Stimulated activated naive CD8-positive, alpha-beta T cell treated with anti-CD3 and anti-CD28 coated beads, Interleukin-15, amount 100 ng/mL, for 72 hours (primary cell): ENCODE results near the gene CABS1.

Source experiments
- ATAC-seq: fragments of 150-1000 bp; cut with Tn5 transposase; 2 replicates; pipeline ENCODE4 v1.10.0; 2021; ENCODE audit warnings: mild to moderate bottlenecking, moderate library complexity
- DNase-seq, 2 donors: peaks; one replicate each; pipeline ENCODE4 v3.0.0; 2021 to 2022
- H3K27ac Mint-ChIP-seq, 2 donors: one replicate each; pipeline ENCODE4 v1.8.0; 2022; ENCODE audit warnings: mild to moderate bottlenecking in 2 of 2, mixed read lengths in 2 of 2, moderate library complexity in 2 of 2
- H3K27me3 Mint-ChIP-seq: one replicate; pipeline ENCODE4 v1.8.0; 2022; ENCODE audit warnings: mixed read lengths
- H3K4me1 Mint-ChIP-seq: one replicate; pipeline ENCODE4 v1.8.0; 2022; ENCODE audit warnings: mild to moderate bottlenecking, mixed read lengths
- H3K4me3 Mint-ChIP-seq, 2 donors: one replicate each; pipeline ENCODE4 v1.8.0; 2022; ENCODE audit warnings: mild to moderate bottlenecking in 2 of 2, mixed read lengths in 2 of 2, moderate library complexity in 1 of 2
- H3K9me3 Mint-ChIP-seq, 2 donors: one replicate each; pipeline ENCODE4 v1.8.0; 2022; ENCODE audit warnings: mixed read lengths in 2 of 2

Gene CABS1

DNA sequence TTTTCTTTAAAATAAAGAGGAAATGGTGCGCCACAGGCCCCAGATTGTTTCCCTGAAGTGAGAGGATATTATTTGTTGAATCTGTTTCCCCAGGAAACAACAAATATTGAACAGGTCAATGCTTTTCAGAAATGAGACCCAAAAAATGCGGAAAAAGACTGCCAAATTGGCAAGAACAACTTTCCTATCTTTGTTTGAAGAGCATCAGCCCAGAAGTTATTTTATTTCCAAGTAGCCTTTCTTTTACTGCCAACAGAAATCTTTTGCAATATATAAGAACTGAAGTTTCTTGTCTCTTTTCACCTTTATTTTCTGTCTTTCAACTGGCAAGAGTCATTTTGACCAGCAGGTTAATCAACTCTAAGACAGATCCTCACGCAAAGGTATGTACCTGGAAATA, 25.7 kb downstream of the CABS1 start, which contains the start of gene SMR3A:
SMR3A (plus strand) TSS at position 301 of the 400 bp plus-strand sequence. CDS start 1,356 bp downstream, outside the sequence.
- DNase-seq (no peak), ATAC-seq (no peak)
- no peaks in the 10 kb centered on the region for H3K27me3 Mint-ChIP-seq
- H3K9me3 Mint-ChIP-seq: no peaks in the 10 kb centered on the region
- no peak within 1 kb of the TSS for H3K27ac Mint-ChIP-seq
- H3K4me3 Mint-ChIP-seq: no peak within 1 kb of the TSS
- no peaks in the 10 kb centered on the region for H3K4me1 Mint-ChIP-seq

DNA sequence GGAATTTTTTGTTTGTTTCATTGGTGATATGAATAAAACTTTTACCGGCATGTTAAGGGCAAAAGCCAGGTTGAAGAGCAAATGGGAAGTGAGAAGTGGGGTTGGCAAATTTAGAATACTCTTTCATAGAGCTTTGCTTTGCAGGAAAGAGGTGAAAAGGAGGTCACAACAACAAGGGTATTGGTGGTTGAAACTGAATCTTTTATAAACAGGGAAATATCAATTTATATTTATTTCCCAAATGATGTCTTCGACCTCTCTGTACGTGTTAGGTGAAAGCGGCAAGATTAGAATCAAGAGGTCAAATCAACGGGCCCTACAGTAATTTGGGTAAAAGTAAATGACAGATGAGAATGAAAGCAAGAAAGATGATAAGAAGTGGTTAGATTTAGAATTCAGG, 29.2 kb downstream of the CABS1 start:
- ATAC-seq (no peak), DNase-seq (no peak)
- no peaks in the 10 kb centered on the region for H3K4me1 Mint-ChIP-seq
- no peaks in the 10 kb centered on the region for H3K27me3 Mint-ChIP-seq
- H3K4me3 Mint-ChIP-seq: no peak overlapping the region
- H3K9me3 Mint-ChIP-seq: no peaks in the 10 kb centered on the region
- H3K27ac Mint-ChIP-seq: no peak overlapping the region

DNA sequence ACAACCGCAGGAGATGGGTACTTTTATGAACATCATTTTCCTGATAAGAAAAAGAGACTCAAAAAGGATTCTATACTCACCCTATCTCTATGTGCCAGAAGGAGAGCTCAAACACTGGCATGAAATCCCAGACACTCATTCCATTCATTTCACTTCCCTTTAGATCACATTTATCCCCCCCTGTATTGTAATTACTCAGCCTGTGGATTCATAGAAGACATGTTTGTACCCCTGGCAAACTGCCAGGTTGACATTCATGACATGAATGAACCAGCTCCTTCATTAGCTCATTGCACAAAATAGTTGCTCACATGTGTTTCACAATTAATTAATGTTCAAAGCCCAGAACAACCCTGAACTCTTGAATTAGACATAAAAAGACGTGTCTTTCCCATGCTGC, 30.7 kb downstream of the CABS1 start:
- Mint-ChIP-seq H3K27me3 (no peaks in the 10 kb centered on the region), H3K27ac (no peak overlapping the region), H3K4me1 (no peaks in the 10 kb centered on the region), H3K4me3 (no peak overlapping the region), H3K9me3 (no peaks in the 10 kb centered on the region)
- DNase-seq: no peak
- no peak for ATAC-seq

DNA sequence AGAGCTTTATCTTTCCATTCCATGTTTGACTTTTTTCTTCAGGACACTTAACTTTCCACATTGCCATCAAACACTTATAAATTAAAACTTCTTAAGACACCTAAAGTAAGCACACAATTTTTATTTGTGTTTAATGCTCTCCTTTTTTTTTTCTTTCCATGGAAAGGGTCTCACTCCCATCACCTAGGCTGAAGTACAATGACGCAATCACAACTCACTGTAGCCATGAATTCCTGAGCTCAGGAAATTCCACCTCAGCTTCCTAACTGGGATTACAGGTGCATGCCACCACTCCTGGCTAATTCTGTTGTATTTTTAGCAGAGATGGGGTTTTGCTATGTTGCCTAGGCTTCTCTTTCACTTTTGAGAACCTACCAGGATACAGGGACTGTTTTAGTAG, 33.0 kb downstream of the CABS1 start:
- Mint-ChIP-seq H3K27me3 (no peaks in the 10 kb centered on the region), H3K9me3 (no peaks in the 10 kb centered on the region), H3K27ac (no peak overlapping the region), H3K4me1 (no peaks in the 10 kb centered on the region), H3K4me3 (no peak overlapping the region)
- ATAC-seq (no peak), DNase-seq (no peak)

DNA sequence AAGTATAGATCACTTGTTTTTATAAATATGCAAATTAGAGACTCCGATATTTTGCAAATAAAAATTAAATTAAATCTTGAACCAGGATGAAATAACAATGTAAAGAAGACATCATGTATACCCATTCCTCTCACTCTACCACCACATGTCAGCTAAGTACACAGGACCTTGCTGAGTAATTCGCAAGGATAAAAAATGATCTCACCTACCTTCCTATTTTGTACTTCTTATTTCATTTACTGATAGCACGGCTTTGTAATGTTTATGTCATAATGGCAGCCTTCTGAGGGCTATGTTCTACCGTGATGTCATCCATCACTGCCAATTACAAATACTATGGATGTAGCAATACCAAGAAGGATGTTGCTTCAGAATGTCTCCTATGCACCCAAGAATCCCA, 37.2 kb downstream of the CABS1 start:
- H3K9me3 Mint-ChIP-seq: peaks cover 0 to 4% of the 10 kb centered on the region in 2 donors
- no peaks in the 10 kb centered on the region for H3K4me1 Mint-ChIP-seq
- DNase-seq (no peak), ATAC-seq (no peak)
- no peak overlapping the region for H3K4me3 Mint-ChIP-seq
- no peak overlapping the region for H3K27ac Mint-ChIP-seq
- no peaks in the 10 kb centered on the region for H3K27me3 Mint-ChIP-seq

DNA sequence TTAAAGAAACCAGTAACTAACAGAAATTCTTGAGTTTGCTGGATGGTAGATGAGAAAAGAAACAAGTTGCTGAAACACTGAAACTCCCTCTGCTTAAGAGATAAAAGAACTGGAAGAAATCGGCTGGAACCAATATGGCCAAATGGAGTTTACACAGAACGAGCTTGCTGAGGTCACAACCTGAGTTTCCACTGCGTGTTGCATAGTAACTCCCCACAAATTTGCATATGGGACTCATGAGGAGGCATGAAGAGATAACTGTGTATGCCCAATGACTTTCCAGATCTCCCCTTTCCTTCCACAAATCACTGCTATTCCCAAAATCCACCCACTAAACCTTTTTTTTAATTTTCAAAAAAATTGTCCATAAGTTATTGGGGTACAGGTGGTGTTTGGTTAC, 38.0 kb downstream of the CABS1 start:
- H3K4me1 Mint-ChIP-seq: no peaks in the 10 kb centered on the region
- ATAC-seq: no peak
- peaks cover 0 to 4% of the 10 kb centered on the region in 2 donors for H3K9me3 Mint-ChIP-seq
- no peak overlapping the region for H3K27ac Mint-ChIP-seq
- no peak overlapping the region for H3K4me3 Mint-ChIP-seq
- DNase-seq: no peak
- no peaks in the 10 kb centered on the region for H3K27me3 Mint-ChIP-seq

DNA sequence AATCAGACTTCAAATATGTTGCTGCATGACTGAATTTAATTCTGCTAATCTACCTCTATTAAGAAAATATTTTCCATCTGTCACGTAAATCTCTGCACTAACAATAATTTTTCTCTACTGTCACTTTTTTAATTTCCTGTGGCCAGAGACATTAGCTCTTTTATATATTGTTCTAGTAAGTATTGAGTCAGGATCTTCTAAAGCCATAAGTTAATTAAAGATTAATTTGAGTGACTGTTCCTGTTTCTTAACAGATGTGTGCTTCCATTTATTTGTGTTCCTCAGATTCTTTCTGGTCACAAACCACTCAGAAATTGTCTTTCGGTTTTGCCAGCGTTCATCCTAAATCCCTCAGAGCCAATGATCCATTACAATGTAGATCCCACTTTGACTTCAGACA, 45.8 kb downstream of the CABS1 start:
- no peak overlapping the region for H3K27ac Mint-ChIP-seq
- H3K4me1 Mint-ChIP-seq: no peaks in the 10 kb centered on the region
- DNase-seq (no peak), ATAC-seq (no peak)
- no peaks in the 10 kb centered on the region for H3K9me3 Mint-ChIP-seq
- no peaks in the 10 kb centered on the region for H3K27me3 Mint-ChIP-seq
- H3K4me3 Mint-ChIP-seq: no peak overlapping the region

DNA sequence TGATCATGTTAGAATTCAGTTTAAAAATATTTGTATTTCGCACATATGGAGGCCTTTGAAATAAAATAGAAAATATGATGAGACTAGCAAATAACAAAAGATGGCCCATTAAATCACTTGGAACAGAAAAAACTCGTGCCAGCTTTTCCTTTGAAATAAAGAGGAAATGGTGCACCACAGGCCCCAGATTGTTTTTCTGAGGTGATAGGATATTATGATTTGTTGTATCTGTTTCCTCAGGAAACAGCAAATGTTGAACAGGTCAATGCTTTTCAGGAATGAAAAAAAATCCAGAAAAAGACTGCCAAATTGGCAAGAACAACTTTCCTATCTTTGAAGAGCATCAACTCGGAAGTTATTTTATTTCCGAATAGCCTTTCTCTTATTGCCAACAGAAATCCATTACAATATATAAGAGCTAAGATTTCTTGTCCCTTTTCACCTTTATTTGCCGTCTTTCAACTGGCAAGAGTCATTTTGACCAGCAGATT, 48.0 kb downstream of the CABS1 start, which contains the start of gene SMR3B:
SMR3B (plus strand) TSS at position 441 of the 491 bp plus-strand sequence. CDS start 1,380 bp downstream, outside the sequence.
- Mint-ChIP-seq H3K27me3 (no peaks in the 10 kb centered on the region), H3K4me3 (no peak within 1 kb of the TSS), H3K27ac (no peak within 1 kb of the TSS), H3K9me3 (peaks cover 0 to 4% of the 10 kb centered on the region in 2 donors), H3K4me1 (no peaks in the 10 kb centered on the region)
- DNase-seq (no peak), ATAC-seq (no peak)
